Activated B cell treated with CpG ODN at 0.5 μM for 24 hours (primary cell): ENCODE data around the gene SASH1. TPM values are rescaled to one million over a fixed set of nuclear protein-coding genes. Genes with fewer than 3 reads are reported as not detected.

ENCODE experiments used
- ATAC-seq: fragments of 200-7000 bp; cut with Tn5 transposase; one replicate; pipeline ENCODE4 v1.10.0; 2021; ENCODE audit warnings: low read depth, mild to moderate bottlenecking, moderate library complexity
- CTCF ChIA-PET: fragments of 350-600 bp; sonication (Branson Sonifier 250); formaldehyde crosslinking; loops from one replicate; lab custom pipeline; 2021; ENCODE audit warnings: antibody characterized with exemption; lab: Charles Lee
- POLR2A ChIA-PET: fragments of 350-600 bp; sonication (Branson Sonifier 250); formaldehyde crosslinking; loops from one replicate; lab custom pipeline; 2021; ENCODE audit warnings: antibody characterized with exemption; lab: Charles Lee
- DNase-seq: peaks from one replicate; pipeline ENCODE4 v3.0.0; 2022
- H3K27ac Mint-ChIP-seq: one replicate; pipeline ENCODE4 v1.8.0; 2020; ENCODE audit warnings: mixed read lengths
- H3K27me3 Mint-ChIP-seq: one replicate; pipeline ENCODE4 v1.8.0; 2021; ENCODE audit warnings: mixed read lengths
- H3K36me3 Mint-ChIP-seq: one replicate; pipeline ENCODE4 v1.8.0; 2021; ENCODE audit warnings: low read depth, mixed read lengths
- H3K4me1 Mint-ChIP-seq: one replicate; pipeline ENCODE4 v1.8.0; 2021; ENCODE audit warnings: mixed read lengths
- H3K4me3 Mint-ChIP-seq: one replicate; pipeline ENCODE4 v1.8.0; 2020; ENCODE audit warnings: mild to moderate bottlenecking, mixed read lengths
- H3K9me3 Mint-ChIP-seq: one replicate; pipeline ENCODE4 v1.8.0; 2020; ENCODE audit warnings: mixed read lengths
- intact Hi-C: fragments of 100-400 bp; cut with micrococcal nuclease; formaldehyde crosslinking; loops from one replicate; pipeline ENCODE4 v1.15.1; 2024
- total RNA-seq: library from RNA; stranded (reverse); gene quantifications from 2 replicates; pipeline ENCODE4 v1.2.3, GENCODE V29; 2022
- TF ChIP-seq, protein P1 (sequence below): fragments of 200-600 bp; IDR thresholded peaks from one replicate; pipeline ENCODE4 v1.8.0; 2022; ENCODE audit warnings: antibody characterized with exemption, mild to moderate bottlenecking

SASH1 gene
- total RNA-seq, 1 donor from 2014 or later, result 0.49 TPM

DNA sequence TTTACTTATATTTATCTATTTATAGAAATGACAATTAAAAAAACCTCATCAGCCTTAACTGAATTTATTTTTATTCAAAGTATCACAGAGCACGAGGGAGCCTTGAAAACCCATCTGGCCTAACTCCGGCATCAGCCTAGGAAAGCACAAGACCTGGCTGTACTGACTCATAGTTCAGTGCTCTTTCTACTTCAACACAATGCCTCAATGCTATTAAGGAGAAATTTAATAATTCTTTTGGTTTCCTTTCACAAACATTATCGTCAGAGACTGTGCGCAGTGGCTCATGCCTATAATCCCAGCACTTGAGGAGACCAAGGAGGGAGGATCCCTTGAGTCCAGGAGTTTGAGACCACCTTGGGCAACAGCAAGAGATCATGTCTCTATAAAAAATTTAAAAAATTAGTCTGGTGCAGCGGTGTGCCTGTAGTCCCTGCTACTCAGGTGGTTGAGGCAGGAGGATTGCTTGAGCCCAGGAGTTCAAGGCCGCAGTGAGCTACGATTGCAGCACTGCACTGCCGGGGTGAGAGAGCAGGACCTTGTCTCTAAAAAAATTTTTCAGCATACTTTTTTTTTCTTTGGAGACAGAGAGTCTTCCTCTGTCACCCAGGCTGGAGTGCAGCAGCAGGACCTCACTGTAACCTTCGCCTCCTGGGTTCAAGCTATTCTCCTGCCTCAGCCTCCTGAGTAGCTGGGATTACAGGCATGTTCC lies 1.9 kb upstream of the SASH1 start:
- POLR2A ChIA-PET, result no interaction called here
- Mint-ChIP-seq H3K36me3 (no peaks in the 10 kb centered on the region), H3K27me3 (peaks cover 31% of the 10 kb centered on the region), H3K9me3 (no peaks in the 10 kb centered on the region), H3K27ac (no peak overlapping the region), H3K4me3 (no peak overlapping the region), H3K4me1 (peaks cover 13% of the 10 kb centered on the region)
- DNase-seq (no peak), ATAC-seq (no peak)
- TF ChIP-seq, protein P1, sequence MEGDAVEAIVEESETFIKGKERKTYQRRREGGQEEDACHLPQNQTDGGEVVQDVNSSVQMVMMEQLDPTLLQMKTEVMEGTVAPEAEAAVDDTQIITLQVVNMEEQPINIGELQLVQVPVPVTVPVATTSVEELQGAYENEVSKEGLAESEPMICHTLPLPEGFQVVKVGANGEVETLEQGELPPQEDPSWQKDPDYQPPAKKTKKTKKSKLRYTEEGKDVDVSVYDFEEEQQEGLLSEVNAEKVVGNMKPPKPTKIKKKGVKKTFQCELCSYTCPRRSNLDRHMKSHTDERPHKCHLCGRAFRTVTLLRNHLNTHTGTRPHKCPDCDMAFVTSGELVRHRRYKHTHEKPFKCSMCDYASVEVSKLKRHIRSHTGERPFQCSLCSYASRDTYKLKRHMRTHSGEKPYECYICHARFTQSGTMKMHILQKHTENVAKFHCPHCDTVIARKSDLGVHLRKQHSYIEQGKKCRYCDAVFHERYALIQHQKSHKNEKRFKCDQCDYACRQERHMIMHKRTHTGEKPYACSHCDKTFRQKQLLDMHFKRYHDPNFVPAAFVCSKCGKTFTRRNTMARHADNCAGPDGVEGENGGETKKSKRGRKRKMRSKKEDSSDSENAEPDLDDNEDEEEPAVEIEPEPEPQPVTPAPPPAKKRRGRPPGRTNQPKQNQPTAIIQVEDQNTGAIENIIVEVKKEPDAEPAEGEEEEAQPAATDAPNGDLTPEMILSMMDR, result no peak
- CTCF ChIA-PET, result no interaction called here
- intact Hi-C loops, result no loop called here

DNA sequence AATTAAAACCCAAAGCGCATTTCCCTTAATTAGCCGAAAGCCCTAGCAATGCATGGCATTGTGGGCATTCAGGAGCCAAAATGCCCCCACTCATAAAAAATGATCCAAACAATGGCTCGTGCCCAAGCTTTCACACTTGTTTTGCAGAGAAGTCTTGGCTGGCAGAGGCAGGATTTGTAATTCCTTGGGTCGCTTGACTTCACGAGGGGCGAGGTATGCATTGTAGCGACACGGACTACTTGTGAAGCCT lies 613 bp upstream of the SASH1 start:
- H3K4me3 Mint-ChIP-seq, result peak overlapping the region; percentile 76
- H3K4me1 Mint-ChIP-seq, result peaks cover 13% of the 10 kb centered on the region
- ChIA-PET POLR2A (no interaction called here), CTCF (no interaction called here)
- intact Hi-C loops, result no loop called here
- ATAC-seq (no peak), DNase-seq (no peak)
- H3K27ac Mint-ChIP-seq, result no peak overlapping the region
- H3K36me3 Mint-ChIP-seq, result no peaks in the 10 kb centered on the region
- no peaks in the 10 kb centered on the region for H3K9me3 Mint-ChIP-seq
- H3K27me3 Mint-ChIP-seq, result peaks cover 35% of the 10 kb centered on the region
- TF ChIP-seq, protein P1, result no peak

DNA sequence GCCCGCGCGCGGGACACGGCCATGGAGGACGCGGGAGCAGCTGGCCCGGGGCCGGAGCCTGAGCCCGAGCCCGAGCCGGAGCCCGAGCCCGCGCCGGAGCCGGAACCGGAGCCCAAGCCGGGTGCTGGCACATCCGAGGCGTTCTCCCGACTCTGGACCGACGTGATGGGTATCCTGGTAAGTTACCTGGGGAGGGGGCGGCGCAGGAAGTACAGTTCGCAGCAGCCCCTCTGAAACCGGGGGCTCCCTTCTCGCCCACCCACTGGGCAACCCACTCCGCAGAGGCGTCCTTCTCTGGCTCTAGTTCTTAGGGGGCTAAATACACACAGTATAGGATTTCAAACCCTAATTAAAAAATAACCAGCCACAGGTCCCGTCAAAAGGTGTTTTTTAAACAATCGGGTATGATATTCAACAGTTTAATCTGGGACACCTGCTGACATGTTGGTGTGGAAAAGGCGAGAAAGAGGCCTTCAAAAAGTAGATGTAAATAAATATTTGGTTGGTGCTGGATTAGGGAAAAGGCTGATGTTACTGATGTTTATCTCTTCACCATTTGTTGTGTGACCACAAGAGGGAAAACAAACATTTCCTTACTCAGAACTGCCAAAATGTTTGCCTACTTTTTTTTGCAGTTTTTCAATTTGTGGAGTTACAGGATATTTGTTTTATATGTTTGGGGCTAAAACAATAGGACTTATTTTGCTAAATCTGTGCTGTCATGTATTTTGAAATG lies 577 bp downstream of the SASH1 start:
- no peak for ATAC-seq

DNA sequence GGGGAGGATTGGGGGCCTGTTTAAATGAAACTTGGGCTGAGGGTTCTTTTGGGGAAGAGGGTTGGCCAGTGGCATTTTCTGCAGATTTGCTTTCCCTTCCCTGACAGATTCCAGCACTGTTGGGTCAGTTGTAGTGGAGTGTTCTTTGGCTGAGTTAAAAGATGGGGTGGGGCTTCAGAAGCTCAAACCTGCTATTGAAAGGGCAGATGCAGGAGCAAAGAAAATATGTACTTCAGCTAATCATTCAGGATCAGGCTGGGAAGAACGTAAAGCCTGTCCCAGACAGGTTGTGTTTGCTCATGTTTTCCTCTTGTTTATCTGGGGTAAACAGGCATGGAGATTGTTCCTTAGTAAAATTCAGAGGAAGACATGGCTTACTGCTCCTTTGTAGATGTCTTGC lies 2.5 kb downstream of the SASH1 start:
- Mint-ChIP-seq H3K4me3 (no peak overlapping the region), H3K27me3 (peaks cover 46% of the 10 kb centered on the region), H3K9me3 (no peaks in the 10 kb centered on the region), H3K4me1 (peaks cover 13% of the 10 kb centered on the region), H3K27ac (no peak overlapping the region), H3K36me3 (no peaks in the 10 kb centered on the region)
- CTCF ChIA-PET, result no interaction called here
- no peak for ATAC-seq
- no peak for DNase-seq
- intact Hi-C loops, result no loop called here
- TF ChIP-seq, protein P1, result no peak
- POLR2A ChIA-PET, result no interaction called here

More for the DNA sequence above, 577 bp downstream of the SASH1 start:
- POLR2A ChIA-PET, result no interaction called here
- no peaks in the 10 kb centered on the region for H3K9me3 Mint-ChIP-seq
- TF ChIP-seq, protein P1, result no peak
- H3K4me3 Mint-ChIP-seq, result peak overlapping the region; percentile 69
- CTCF ChIA-PET, result no interaction called here
- no peak for DNase-seq
- H3K27me3 Mint-ChIP-seq, result peaks cover 43% of the 10 kb centered on the region
- intact Hi-C loops, result no loop called here
- peaks cover 13% of the 10 kb centered on the region for H3K4me1 Mint-ChIP-seq
- no peaks in the 10 kb centered on the region for H3K36me3 Mint-ChIP-seq
- H3K27ac Mint-ChIP-seq, result no peak overlapping the region

DNA sequence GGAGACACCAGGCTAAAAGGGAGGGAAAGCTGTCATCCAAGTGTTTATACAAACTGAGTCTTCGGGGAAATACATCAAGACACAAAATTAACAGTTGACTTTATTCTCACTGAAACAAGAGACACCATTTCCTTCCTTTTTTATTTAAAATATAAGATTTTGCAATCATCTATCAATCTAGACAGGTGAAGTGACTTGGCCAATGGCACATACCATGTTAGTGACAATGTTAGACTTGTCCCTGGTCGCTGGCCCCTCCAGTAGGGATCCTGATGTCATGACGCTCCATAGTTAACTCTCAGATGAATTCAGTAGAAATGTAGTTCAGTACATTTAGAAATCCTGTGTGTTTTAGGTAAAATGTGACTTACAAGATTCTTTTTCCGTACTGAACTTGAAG lies 2.9 kb downstream of the SASH1 start:
- TF ChIP-seq, protein P1, result no peak
- POLR2A ChIA-PET, result no interaction called here
- H3K4me3 Mint-ChIP-seq, result no peak overlapping the region
- no peaks in the 10 kb centered on the region for H3K9me3 Mint-ChIP-seq
- DNase-seq (no peak), ATAC-seq (no peak)
- CTCF ChIA-PET, result no interaction called here
- peaks cover 46% of the 10 kb centered on the region for H3K27me3 Mint-ChIP-seq
- no peaks in the 10 kb centered on the region for H3K36me3 Mint-ChIP-seq
- H3K27ac Mint-ChIP-seq, result no peak overlapping the region
- H3K4me1 Mint-ChIP-seq, result peaks cover 13% of the 10 kb centered on the region
- intact Hi-C loops, result no loop called here
